ENCODE data around the gene CAND2. TPM values are rescaled to one million over a fixed set of nuclear protein-coding genes. Genes with fewer than 3 reads are reported as not detected.

The CAND2 gene
- total and polyA plus RNA-seq, 2 experiments from 2014 or later, result 5.6 to 20.5 TPM

- DNase-seq (ENCODE audit: low spot score), result no peak
- Histone ChIP-seq H3K4me1 (ENCODE audit: insufficient read depth) (no peaks in the 10 kb centered on the region), H2AFZ (no peak overlapping the region), H3K4me2 (no peak overlapping the region), H3K27ac (ENCODE audit: low read depth) (no peak overlapping the region), H3F3A (replicated peaks; ENCODE audit: low read depth) (no peaks in the 10 kb centered on the region), H3K27me3 (ENCODE audit: insufficient read depth) (no peaks in the 10 kb centered on the region), H3K36me3 (ENCODE audit: insufficient read depth) (no peaks in the 10 kb centered on the region), H4K20me1 (replicated peaks; ENCODE audit: insufficient read depth) (no peaks in the 10 kb centered on the region), H3K9me2 (ENCODE audit: insufficient read depth) (no peaks in the 10 kb centered on the region), H3K4me3 (no peak overlapping the region), H3K79me2 (replicated peaks; ENCODE audit: insufficient read depth) (no peaks in the 10 kb centered on the region)
- no peaks in the 10 kb centered on the region for H3K4me1 Mint-ChIP-seq
- no peak overlapping the region for H3K27ac Mint-ChIP-seq
- no peaks in the 10 kb centered on the region for H3K9me3 Mint-ChIP-seq
- H3K27me3 Mint-ChIP-seq (ENCODE audit: insufficient read depth, low read depth, poor library complexity), result no peaks in the 10 kb centered on the region
- H3K36me3 Mint-ChIP-seq (ENCODE audit: low read depth), result no peaks in the 10 kb centered on the region
- TF ChIP-seq EZH2 (IDR thresholded peaks at IDR 0.05; ENCODE audit: low read depth, unreplicated experiment) (no peak), CREB1 (CRISPR knock-in tag; IDR thresholded peaks at IDR 0.05; ENCODE audit: low read depth) (no peak), ZNF331 (CRISPR knock-in tag; IDR thresholded peaks at IDR 0.05; ENCODE audit: low read depth) (no peak), NANOG (IDR thresholded peaks at IDR 0.05; ENCODE audit: borderline replicate concordance) (no peak), CTCF (conservative IDR thresholded peaks at IDR 0.05; ENCODE audit: low read depth in 2 of 2) (no peak), ZNF114 (CRISPR knock-in tag; IDR thresholded peaks at IDR 0.05) (no peak), JUNB (IDR thresholded peaks at IDR 0.05; ENCODE audit: unreplicated experiment) (no peak), STAT1 (IDR thresholded peaks at IDR 0.05; ENCODE audit: unreplicated experiment) (no peak), POLR2AphosphoS5 (IDR thresholded peaks at IDR 0.05; ENCODE audit: low read depth) (no peak), EZH2phosphoT487 (IDR thresholded peaks at IDR 0.05; ENCODE audit: unreplicated experiment) (no peak), REST (IDR thresholded peaks at IDR 0.05; ENCODE audit: unreplicated experiment) (no peak)
- TF ChIP-seq, protein P1, sequence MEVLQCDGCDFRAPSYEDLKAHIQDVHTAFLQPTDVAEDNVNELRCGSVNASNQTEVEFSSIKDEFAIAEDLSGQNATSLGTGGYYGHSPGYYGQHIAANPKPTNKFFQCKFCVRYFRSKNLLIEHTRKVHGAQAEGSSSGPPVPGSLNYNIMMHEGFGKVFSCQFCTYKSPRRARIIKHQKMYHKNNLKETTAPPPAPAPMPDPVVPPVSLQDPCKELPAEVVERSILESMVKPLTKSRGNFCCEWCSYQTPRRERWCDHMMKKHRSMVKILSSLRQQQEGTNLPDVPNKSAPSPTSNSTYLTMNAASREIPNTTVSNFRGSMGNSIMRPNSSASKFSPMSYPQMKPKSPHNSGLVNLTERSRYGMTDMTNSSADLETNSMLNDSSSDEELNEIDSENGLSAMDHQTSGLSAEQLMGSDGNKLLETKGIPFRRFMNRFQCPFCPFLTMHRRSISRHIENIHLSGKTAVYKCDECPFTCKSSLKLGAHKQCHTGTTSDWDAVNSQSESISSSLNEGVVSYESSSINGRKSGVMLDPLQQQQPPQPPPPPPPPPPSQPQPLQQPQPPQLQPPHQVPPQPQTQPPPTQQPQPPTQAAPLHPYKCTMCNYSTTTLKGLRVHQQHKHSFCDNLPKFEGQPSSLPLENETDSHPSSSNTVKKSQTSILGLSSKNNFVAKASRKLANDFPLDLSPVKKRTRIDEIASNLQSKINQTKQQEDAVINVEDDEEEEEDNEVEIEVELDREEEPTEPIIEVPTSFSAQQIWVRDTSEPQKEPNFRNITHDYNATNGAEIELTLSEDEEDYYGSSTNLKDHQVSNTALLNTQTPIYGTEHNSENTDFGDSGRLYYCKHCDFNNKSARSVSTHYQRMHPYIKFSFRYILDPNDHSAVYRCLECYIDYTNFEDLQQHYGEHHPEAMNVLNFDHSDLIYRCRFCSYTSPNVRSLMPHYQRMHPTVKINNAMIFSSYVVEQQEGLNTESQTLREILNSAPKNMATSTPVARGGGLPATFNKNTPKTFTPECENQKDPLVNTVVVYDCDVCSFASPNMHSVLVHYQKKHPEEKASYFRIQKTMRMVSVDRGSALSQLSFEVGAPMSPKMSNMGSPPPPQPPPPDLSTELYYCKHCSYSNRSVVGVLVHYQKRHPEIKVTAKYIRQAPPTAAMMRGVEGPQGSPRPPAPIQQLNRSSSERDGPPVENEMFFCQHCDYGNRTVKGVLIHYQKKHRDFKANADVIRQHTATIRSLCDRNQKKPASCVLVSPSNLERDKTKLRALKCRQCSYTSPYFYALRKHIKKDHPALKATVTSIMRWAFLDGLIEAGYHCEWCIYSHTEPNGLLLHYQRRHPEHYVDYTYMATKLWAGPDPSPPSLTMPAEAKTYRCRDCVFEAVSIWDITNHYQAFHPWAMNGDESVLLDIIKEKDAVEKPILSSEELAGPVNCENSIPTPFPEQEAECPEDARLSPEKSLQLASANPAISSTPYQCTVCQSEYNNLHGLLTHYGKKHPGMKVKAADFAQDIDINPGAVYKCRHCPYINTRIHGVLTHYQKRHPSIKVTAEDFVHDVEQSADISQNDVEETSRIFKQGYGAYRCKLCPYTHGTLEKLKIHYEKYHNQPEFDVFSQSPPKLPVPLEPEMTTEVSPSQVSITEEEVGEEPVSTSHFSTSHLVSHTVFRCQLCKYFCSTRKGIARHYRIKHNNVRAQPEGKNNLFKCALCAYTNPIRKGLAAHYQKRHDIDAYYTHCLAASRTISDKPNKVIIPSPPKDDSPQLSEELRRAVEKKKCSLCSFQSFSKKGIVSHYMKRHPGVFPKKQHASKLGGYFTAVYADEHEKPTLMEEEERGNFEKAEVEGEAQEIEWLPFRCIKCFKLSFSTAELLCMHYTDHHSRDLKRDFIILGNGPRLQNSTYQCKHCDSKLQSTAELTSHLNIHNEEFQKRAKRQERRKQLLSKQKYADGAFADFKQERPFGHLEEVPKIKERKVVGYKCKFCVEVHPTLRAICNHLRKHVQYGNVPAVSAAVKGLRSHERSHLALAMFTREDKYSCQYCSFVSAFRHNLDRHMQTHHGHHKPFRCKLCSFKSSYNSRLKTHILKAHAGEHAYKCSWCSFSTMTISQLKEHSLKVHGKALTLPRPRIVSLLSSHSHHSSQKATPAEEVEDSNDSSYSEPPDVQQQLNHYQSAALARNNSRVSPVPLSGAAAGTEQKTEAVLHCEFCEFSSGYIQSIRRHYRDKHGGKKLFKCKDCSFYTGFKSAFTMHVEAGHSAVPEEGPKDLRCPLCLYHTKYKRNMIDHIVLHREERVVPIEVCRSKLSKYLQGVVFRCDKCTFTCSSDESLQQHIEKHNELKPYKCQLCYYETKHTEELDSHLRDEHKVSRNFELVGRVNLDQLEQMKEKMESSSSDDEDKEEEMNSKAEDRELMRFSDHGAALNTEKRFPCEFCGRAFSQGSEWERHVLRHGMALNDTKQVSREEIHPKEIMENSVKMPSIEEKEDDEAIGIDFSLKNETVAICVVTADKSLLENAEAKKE (CRISPR knock-in tag; IDR thresholded peaks at IDR 0.05), result no peak
- TF ChIP-seq, protein P2, sequence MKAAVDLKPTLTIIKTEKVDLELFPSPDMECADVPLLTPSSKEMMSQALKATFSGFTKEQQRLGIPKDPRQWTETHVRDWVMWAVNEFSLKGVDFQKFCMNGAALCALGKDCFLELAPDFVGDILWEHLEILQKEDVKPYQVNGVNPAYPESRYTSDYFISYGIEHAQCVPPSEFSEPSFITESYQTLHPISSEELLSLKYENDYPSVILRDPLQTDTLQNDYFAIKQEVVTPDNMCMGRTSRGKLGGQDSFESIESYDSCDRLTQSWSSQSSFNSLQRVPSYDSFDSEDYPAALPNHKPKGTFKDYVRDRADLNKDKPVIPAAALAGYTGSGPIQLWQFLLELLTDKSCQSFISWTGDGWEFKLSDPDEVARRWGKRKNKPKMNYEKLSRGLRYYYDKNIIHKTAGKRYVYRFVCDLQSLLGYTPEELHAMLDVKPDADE (IDR thresholded peaks at IDR 0.05), result no peak
- H3K4me3 Mint-ChIP-seq, result no peak overlapping the region
- ATAC-seq, result no peak
These were observed 21.3 kb upstream of the CAND2 start for GRCh38 chr3:12775226-12775625.
